Activated gamma-delta T cell treated with Interleukin-2 at 50 U/mL for 16 hours (primary cell): Measurements from ENCODE around the gene CDH26.
"Not testable (repeated sequence)": the region's sequence is repeated elsewhere in the genome, so short reads cannot be mapped to it uniquely, and the experiment has no call there.

ENCODE experiments used
- DNase-seq: peaks from one replicate; pipeline ENCODE4 v3.0.0-alpha.2; 2020

Gene CDH26

DNA sequence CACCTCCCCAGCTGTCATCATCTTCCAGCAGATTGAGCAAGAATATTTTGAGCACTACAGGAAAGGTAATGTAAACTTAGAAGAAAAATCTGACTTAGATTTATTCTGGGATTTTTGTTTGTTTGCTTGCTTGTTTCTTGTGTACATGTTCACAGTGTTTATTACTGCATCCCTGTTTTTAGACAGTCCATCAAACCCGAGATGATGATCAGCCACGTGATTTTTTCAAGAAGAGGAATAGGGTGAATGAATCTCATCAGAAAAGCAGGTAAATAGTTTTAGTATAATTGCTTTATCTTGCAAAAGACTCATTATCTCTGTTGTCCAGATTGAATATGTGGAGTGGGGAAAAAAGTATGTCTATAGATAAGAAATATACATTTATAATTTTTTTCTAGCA lies 16.0 kb upstream of the CDH26 start:
- no peak for DNase-seq

DNA sequence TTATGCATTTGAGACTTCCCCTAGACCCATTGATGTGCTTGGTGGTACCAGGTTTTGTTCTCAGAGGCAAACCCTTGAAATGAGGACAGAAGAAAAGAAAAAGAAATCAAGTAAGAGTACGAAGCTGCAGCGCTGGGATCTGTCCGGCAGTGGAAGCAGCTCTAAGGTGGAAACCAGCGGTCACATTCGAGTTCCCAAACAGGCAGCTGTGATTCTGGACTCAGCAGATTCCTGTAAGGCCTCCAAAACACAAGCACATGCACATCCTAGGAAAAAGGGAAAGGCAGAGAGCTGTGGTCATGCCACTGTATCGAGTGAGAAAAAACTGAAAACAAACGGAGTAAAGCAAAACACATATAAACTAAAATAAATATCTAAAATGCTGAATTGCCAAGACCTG lies 13.5 kb upstream of the CDH26 start:
- no peak for DNase-seq

DNA sequence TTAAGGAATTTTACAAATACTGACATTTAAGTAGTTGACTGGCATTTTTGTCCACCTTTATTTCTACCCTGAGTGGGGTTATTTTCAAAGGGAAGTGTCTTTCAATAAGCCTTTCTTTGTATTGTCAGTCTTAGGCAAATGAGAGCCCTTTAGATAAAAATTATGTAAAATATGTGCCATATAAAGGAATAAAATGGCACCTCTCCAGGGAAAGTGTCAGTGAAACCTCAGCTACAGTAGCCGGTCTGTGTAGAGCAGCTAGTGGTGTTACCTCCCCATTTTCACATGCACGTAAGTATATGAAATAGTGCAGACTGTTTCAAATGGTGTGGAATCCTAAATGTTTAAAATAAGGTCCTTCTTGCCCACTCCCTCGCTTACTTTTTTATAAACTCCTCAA lies 13.0 kb upstream of the CDH26 start:
- DNase-seq, result no peak

DNA sequence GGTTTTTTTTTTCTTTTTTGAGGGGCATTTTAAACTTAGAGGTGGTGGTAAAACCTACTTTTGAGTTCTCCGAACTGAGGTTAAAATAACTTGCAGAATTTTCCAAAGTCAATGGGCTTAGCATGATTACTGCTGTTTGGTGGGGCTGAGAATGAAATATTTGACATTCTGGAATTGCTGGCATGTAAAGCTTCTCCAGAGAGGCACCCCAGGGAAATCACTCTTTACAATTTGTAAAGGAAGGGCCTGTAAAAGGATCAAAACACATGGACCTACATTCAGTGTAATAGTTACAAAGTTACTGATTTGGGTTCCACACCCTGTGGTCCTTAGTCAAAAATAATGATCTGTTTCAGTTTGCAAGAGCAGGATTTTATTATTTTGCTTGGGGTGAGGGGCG lies 12.5 kb upstream of the CDH26 start:
- no peak for DNase-seq

DNA sequence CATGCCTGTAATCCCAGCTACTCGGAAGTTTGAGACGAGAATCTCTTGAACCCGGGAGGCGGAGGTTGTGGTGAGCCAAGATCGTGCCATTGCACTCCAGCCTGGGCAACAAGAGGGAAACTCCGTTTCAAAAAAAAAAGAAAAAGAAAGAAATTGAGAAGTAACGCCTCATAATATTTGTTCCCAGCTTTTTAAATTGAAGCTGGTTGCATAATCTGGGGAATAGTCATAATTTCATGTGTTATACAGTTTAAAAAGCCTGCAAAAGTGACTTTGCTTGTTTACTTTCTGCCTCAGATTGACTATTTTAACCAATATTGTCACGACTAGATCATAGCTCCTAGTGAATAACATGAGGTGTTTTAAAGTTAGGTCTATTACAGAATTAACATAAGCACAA lies 10.8 kb upstream of the CDH26 start:
- DNase-seq, result no peak

DNA sequence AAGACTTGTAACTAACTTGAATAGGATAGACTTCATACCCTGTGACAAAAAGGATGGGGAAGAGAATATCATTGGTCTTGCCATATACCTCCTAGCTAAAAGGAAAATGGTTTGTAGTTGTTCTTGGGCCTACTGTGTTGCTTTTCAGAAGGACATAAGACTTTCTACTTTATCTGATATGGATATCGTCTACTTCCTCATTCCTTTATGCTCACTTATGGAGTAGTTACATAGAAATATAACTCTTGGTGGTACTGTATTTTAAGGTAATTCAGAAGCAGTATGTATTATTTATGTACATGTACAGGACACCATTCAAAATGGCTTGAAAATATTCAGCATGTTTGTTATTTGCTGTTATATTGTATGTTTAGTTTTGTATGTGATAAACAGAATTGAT lies 10.0 kb upstream of the CDH26 start:
- no peak for DNase-seq

DNA sequence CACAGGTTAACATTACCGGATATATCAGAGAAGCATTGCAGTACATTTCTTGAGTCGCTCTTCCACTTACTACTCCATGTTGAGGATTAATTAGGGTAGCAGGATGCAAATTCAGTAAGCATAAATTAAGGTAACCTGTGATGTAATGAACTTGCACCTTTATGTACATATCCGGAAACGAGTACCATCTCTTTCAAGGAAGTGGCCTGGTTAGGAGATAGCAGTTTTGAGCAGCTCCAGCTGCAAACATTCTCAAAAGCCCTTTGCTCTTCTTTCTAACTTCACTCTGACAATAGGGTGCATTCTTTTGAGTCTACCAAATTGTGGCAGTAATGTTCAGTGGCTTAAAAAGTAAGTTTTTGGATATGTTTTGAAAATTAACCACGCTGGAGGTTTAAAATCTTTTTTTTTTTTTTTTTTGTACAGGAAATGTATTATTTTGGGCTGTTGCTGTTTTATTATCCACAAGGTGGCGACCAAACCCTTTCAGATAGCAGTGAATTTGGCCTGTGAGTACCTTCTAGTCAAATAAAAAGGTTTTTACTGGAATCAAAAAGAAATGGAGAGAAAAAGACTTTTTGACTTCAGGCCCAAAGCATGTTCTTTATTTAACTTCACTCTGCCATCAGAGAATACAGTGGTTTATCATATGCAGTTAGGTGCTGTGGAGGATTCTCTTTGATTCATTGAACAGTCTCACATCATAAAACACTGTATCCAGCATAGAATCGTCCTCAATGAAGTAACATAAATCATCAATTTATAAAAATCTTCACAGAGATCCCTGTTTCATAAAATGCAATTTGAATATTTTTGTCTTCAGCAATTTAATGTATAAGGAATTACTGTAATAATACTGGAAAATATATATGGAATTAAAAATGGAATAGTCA lies 9.1 kb upstream of the CDH26 start:
- DNase-seq, result peak; percentile 35

DNA sequence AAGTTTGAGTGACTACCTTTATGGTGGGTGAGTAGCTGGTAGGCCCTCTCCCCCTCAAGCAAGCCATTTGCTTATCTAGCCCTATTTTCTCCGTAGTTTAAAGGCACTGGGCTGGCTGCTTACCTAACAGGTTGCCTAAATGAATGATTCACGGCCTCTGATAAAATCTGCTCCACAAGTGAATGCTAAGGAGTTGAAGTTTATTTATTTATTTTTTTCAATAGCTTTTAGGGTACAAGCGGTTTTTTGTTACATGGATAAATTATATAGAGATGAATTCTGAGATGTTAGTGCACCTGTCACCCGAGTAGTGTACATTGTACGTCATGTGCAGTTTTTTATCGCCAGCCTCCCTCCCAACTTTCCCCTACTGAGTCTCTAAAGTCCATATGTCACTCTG lies 8.3 kb upstream of the CDH26 start:
- no peak for DNase-seq

DNA sequence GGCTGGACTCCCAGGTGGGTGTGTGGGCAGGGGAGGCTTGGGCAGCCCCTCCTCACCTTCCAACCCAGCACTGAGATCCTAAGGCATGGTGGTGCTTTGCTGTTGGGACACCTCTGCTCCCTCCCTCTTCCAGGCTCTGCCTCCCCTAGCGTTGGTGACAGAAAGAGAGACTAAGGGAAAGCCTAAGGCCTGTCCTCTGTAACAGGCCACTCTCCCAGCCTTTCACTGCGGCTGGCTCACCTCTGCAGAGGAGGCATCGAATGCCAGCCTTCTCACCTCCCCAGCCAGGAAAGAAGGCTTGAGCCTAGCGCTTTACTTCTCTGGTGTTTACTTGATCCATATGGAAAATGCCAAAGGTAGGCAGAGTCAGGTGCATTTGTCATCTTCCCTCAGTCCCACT lies 3.5 kb upstream of the CDH26 start:
- no peak for DNase-seq

DNA sequence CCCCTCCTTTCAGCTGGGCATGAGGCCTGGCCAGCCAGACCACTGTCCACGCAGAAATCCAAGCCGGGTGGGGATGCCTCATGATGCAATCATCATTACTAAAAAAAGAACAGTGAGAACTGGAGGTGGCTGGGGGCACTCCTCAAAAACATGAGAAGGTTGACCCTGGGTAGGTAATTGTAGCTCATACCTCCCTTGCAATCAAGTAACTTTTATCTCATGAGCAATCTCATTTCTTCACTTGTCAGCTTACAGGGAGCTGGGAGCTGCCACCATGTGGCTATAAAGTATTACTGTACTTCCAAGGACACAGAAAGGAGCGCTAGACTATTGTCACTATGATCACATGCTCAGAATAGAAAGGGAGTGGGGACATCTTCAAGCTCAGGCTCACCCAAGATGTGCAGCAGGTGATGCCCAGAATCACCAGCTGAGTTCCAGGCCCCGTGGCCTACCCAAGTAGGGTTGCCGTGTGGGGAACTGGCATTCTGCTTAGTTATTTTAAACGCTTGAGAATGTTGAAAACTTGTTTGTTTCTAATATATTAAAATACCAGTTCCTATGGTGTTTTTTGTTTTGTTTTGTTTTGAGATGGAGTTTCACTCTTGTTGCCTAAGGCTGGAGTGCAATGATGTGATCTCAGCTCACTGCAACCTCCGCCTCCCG lies 3.0 kb upstream of the CDH26 start:
- DNase-seq, result no peak

DNA sequence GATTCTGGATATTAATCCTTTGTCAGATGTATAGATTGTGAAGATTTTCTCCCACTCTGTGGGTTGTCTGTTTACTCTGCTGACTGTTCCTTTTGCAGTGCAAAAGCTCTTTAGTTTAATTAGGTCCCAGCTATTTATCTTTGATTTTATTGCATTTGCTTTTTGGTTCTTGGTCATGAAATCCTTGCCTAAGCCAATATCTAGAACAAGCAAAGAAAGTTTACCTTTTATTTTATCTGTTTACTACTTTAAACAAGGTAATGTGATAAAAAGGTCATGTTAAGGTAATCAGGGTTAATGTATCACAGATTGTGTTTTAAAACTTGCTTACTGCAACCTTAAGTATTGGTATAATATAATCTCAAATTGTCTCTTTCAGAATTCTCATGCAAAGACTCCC lies 655 bp upstream of the CDH26 start:
- DNase-seq, result not testable (repeated sequence)

DNA sequence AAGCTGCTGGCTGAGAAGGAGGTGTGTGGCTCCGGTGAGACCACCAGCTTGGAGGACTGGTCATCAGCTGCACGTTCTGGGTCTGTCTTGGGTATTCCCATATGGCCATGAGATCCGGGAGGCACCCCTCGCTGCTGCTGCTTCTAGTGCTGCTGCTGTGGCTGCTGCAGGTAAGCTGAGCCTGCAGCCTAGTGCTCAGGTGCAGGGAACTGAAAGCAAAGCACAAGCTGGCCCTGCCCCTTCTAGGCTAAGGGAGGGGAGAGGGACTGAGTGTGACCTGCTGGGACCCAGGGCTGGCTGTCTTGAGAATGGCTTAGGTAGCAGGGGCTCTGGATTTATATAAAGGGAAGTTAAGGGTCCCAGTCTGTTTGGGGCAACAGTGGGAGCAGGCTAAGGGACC lies 403 bp downstream of the CDH26 start:
- DNase-seq, result no peak

DNA sequence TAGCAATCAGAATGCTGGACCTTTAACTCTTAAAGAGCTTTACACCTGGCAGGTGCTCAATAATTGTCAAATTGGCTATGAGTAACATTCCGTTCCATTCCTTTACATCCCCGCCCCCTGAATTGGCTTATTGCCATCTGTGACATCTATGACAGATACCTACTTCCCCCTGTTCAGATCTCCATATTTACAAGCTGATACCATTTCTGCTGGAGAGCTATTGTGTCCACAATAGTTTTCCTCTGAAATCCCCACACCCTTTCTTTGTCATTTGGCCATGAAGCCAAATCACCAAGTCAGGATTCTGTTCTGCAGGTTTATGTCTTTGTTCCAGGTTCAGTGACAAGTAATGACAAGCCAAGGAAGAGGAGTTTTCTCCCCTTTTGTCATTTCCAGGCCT lies 3.2 kb downstream of the CDH26 start:
- no peak for DNase-seq

DNA sequence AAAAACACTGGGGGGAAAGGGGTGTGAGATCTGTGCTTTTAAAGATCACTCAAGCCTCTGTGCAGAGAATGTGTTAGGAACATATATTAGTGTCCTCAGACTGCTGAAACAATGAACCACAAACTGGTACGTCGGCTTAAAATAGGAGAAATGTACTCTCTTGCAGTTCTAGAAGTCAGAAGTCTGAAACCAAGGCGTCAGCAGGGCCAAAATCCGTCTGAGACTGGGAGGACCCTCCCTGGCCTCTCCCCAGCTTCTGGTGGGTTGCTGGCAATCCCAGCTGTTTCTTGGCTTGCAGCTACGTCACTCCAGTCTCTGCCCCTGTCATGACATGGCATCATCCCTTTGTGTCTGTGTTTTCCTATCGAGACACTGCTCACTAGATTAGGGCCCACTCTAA lies 3.9 kb downstream of the CDH26 start:
- no peak for DNase-seq

DNA sequence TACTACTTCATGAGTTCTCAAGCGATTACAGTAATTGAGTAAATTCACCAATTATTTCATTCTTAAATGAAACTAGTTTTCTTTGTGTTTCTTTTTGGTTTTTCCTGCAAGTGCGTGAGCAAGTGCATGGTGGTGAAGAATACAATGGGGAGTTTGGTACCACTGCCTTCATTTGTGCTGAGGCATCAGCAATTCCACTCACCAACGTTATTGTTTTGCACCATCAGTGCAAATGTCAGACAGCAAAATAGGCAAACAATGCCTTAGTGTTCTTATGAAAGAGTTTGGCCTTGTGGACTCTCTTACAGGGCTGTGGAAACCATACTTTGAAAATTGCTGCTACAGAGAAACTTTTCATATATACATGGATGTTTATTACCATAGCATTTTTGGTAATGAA lies 8.2 kb downstream of the CDH26 start:
- no peak for DNase-seq

DNA sequence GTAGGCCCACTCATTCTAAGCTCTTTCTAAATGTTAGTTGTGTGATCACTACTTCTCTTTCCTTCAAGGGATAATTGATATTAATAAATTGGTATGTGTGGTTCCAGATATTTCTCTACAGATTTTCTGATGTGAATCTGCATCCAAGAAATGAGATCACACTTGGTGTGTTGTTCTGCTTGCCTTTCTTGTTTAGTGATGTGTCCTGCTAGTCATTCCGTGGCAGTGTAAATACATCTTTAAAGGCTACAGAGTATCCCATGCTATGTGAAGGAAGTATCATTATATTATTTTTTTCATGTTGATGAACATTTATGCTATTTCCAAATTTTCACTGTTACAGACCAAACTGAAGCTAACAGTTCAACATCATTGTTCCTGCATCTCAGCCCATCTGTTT lies 13.2 kb downstream of the CDH26 start:
- no peak for DNase-seq

DNA sequence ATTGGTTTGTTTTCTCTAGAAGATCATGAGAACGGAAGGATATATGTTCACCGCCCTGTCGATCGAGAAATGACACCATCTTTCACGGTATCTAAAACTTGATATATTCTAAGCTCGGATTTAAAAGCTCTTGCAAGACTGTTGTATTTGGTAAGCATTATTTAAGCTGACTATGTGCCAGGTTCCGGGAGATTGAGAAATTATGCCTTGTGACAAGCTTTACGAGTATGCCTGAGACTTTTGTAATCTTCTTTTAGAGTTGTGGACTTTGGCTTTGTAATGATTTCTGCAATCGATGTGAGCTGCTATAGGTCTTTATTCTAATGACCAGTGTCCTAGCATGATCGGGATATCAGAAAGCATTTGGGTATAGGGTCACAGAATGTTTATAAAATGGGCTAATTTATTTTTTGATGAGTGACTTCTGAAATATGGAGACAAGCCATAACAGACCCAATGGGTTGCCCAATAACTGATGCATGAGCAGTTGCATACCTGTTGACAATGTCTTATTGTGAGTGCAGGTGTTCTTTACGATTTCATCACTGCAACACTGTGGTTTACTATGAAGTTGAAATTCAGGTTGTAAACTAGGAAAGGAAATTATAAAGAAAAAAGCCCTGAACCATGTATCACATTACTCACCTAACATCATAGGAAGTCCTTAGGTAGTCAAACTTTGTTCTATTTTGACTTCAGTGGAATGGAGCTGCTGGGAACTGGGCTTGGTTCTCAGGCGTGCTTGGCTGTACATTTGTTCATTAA lies 14.0 kb downstream of the CDH26 start:
- DNase-seq, result no peak

DNA sequence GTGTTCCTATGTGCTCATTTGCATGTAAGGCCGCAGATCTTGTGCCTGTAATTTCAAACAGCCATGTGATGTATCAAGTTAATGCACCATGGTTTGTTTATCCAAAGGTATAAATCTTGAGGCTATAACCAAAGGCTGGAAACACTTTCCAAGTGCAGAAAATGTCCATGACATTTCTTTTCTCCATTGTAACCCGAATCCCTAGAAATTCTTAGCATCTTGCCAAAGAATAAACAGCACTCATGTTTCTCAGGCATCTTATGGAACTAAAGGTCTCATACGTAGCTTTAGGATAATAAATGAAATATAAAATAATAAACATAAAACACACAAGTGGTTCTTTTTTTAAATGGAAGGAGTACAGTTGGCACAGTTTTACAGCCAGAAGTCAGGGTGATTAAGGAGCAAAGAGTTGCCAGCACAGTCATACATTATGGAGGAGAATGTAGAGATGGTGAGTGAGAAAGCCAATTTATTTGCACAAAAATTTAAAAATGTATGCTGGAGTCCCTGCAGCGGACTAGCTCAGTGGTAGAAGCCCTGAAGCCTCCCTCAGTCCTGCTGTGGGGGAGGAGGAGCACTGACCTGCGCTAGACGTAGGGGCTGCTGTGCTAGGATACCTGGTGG lies 18.0 kb downstream of the CDH26 start:
- no peak for DNase-seq

DNA sequence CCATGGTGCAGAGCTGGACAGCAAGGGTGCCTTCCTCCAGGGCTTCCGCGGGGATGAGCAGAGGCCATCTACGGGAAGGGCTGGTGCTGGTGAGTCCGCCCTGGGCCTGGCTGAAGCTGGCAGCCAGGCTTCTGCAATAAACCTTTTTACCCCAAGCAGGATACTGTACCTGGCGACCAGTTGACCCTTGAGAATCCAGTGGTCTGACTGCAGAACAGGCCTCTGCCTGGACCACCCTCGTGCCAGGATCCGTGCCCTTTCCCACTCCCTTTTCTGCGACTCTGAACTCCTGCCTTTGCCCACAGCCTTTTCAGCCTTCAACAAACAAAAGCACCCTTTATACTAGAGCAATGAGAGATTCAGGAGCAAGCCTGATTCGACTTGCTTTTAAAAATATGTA lies 18.9 kb downstream of the CDH26 start:
- DNase-seq, result no peak

DNA sequence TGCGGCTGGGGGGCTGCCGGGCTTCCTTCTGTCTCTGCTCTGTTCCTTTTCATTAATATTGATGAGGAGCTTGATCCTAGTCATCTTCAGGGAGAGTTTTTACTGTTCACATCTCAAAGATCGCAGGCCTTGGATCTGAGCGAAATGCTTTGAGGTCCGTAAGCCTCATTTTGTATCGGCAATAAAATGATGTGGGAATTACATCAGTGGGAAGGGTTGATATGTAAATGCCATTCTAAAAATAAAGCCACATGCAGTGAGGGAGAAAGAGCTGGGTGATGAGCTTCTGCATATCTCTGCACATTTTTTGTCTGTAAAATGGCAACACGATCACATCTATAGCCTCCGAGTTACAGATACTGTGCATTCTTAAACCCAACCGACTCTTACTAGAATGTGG lies 24.9 kb downstream of the CDH26 start:
- DNase-seq, result no peak

DNA sequence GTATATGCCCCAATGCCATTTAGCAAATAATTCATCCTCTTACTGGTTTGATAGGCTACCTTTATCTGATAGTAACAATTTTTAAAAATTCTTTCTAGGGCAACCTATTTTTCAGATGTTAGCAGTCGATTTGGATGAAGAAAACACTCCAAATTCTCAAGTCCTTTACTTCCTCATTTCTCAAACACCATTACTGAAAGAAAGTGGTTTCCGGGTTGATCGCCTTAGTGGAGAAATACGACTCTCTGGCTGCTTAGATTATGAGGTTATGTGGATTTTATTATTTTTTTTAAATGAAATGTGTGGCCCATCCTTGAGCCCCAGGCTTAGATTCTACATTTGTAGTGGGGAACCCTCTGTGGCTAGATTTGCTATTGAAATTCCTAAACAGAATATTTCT lies 26.3 kb downstream of the CDH26 start:
- DNase-seq, result no peak

DNA sequence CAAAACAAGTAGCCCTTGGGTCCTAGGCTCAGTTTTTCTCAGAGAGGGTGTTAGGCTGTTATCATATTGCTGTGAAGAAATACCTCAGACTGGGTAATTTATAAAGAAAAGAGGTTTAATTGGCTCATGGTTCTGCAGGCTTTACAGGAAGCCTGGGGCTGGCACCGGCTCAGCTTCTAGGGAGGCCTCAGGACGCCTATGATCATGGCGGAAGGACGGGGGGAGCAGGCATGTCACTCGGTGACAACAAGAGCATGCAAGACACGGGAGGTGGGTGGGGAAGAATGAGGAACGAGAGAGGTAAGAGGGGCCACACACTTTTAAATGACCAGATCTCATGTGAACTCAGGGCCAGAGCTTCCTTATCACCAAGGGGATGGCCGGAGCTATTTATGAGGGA lies 26.9 kb downstream of the CDH26 start:
- no peak for DNase-seq

DNA sequence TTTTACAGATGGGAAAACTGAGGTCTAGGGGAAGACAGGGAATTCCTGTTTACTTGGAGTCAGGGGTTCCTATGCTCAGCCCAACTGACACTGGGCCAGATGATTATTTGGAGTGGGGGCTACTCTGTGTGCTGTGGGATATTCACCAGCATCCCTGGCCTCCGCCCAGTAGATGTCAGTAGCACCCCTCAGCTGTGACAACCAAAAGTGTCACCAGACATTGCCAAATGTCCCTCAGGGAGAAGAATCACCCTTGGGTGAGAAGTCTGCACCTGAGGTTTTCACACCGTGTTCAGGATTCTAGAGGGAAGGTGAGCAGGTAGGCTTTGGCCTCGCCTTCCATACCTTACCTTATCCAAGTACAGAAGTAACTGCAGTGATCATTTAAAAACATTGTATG lies 27.6 kb downstream of the CDH26 start:
- DNase-seq, result no peak

DNA sequence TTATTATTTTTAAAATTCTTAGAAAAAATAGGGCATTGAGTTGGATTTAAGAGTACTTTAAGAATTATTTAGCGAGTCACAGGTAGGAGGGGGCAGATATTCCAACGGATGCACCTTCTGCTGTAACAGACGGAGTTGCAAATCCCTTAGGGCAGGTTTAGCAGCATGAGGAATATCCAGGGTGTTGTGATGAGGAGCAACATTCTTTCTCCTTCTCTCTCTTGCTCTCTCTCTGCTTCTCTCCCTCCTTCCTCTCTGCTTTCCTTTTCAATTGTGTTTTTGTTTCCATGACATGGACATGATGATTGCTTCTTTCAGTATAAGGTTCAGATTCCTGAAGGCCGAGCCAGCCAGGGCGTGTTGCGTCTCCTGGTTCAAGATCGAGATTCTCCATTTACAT lies 28.9 kb downstream of the CDH26 start:
- no peak for DNase-seq
